Mesenchymal stem cell (in vitro differentiated cells and primary cell): ENCODE data around the gene RPL36.

Experiments used
- DNase-seq: peaks from one replicate; pipeline ENCODE4 v3.0.0-alpha.2; 2013
- H2AFZ ChIP-seq: one replicate; pipeline ENCODE4 v1.6.1; 2013; ENCODE audit warnings: low read depth, mild to moderate bottlenecking, control low read depth, inconsistent platforms, low read length, moderate library complexity
- H2AK5ac ChIP-seq: 2 replicates; pipeline ENCODE4 v1.6.1; 2013; ENCODE audit warnings: low read length, moderate library complexity, mild to moderate bottlenecking, inconsistent platforms; ENCODE audit not compliant: severe bottlenecking
- H2BK120ac ChIP-seq: one replicate; pipeline ENCODE4 v1.6.1; 2013; ENCODE audit warnings: low read depth, mild to moderate bottlenecking, inconsistent platforms, low read length, moderate library complexity
- H2BK12ac ChIP-seq, 2 experiments: one replicate each; pipeline ENCODE4 v1.6.1; 2013; ENCODE audit warnings: inconsistent platforms in 2 of 2, low read length in 2 of 2, mild to moderate bottlenecking in 2 of 2, moderate library complexity in 2 of 2, control low read depth in 1 of 2
- H2BK15ac ChIP-seq: one replicate; pipeline ENCODE4 v1.6.1; 2013; ENCODE audit warnings: mild to moderate bottlenecking, low read depth, inconsistent platforms; ENCODE audit not compliant: poor library complexity, severe bottlenecking
- H2BK5ac ChIP-seq: 2 replicates; pipeline ENCODE4 v1.6.1; 2013; ENCODE audit warnings: low read depth, mild to moderate bottlenecking, low read length, control low read depth, inconsistent platforms; ENCODE audit not compliant: poor library complexity, severe bottlenecking
- H3K14ac ChIP-seq, 2 experiments: one replicate each; pipeline ENCODE4 v1.6.1; 2013; ENCODE audit warnings: inconsistent platforms in 2 of 2, low read length in 2 of 2, control low read depth in 1 of 2, mild to moderate bottlenecking in 1 of 2, moderate library complexity in 1 of 2
- H3K18ac ChIP-seq, 2 experiments: one replicate each; pipeline ENCODE4 v1.6.1; 2013; ENCODE audit warnings: inconsistent platforms in 2 of 2, low read length in 2 of 2, control low read depth in 1 of 2, low read depth in 1 of 2, mild to moderate bottlenecking in 1 of 2
- H3K23ac ChIP-seq, 2 experiments: one replicate each; pipeline ENCODE4 v1.6.1; 2013; ENCODE audit warnings: inconsistent platforms in 2 of 2, low read length in 2 of 2, mild to moderate bottlenecking in 2 of 2, moderate library complexity in 2 of 2, control low read depth in 1 of 2
- H3K27ac ChIP-seq: 2 replicates; pipeline ENCODE4 v1.5.1; 2013; ENCODE audit warnings: mild to moderate bottlenecking, moderate library complexity, low read length, control low read depth, inconsistent platforms; ENCODE audit not compliant: poor library complexity, severe bottlenecking
- H3K27me3 ChIP-seq, 2 experiments: 2 replicates each; pipeline versions ENCODE4 v1.6.1 to v1.7.0; 2013; ENCODE audit warnings: low read length in 2 of 2, mild to moderate bottlenecking in 2 of 2, moderate library complexity in 2 of 2, control low read depth in 1 of 2, inconsistent platforms in 1 of 2; ENCODE audit not compliant: control insufficient read depth in 1 of 2, insufficient read depth in 1 of 2
- H3K36me3 ChIP-seq, 2 experiments: 2 replicates each; pipeline versions ENCODE4 v1.6.1 to v1.7.0; 2013; ENCODE audit warnings: low read length in 2 of 2, control low read depth in 1 of 2, inconsistent platforms in 1 of 2, low read depth in 1 of 2, mild to moderate bottlenecking in 1 of 2; ENCODE audit not compliant: insufficient read depth in 2 of 2, control insufficient read depth in 1 of 2
- H3K4ac ChIP-seq, 2 experiments: one replicate each; pipeline ENCODE4 v1.6.1; 2013; ENCODE audit warnings: inconsistent platforms in 2 of 2, low read length in 2 of 2, mild to moderate bottlenecking in 2 of 2, moderate library complexity in 2 of 2, control low read depth in 1 of 2, low read depth in 1 of 2
- H3K4me1 ChIP-seq: 2 replicates; pipeline ENCODE4 v1.6.1; 2013; ENCODE audit warnings: low read depth, low read length, control low read depth; ENCODE audit not compliant: control insufficient read depth, insufficient read depth
- H3K4me2 ChIP-seq: 2 replicates; pipeline ENCODE4 v1.6.1; 2013; ENCODE audit warnings: low read length, mild to moderate bottlenecking, inconsistent platforms; ENCODE audit not compliant: poor library complexity, severe bottlenecking
- H3K4me3 ChIP-seq, 2 experiments: 2 replicates each; pipeline versions ENCODE4 v1.5.1 to v1.7.0; 2013; ENCODE audit warnings: low read length in 2 of 2, mild to moderate bottlenecking in 2 of 2, control low read depth in 1 of 2, low read depth in 1 of 2; ENCODE audit not compliant: insufficient read depth in 1 of 2
- H3K79me1 ChIP-seq: replicated peaks from 2 replicates; pipeline ENCODE4 v1.6.1; 2013; ENCODE audit warnings: mild to moderate bottlenecking, control low read depth, low read length, inconsistent platforms; ENCODE audit not compliant: poor library complexity, severe bottlenecking
- H3K9ac ChIP-seq: 2 replicates; pipeline ENCODE4 v1.7.0; 2013; ENCODE audit warnings: mild to moderate bottlenecking, low read length, moderate library complexity
- H3K9me3 ChIP-seq: 2 replicates; pipeline ENCODE4 v1.7.0; 2013; ENCODE audit warnings: mild to moderate bottlenecking, low read length; ENCODE audit not compliant: control insufficient read depth
- H4K8ac ChIP-seq: one replicate; pipeline ENCODE4 v1.6.1; 2013; ENCODE audit warnings: inconsistent platforms, mild to moderate bottlenecking, low read length, moderate library complexity
- H4K91ac ChIP-seq: one replicate; pipeline ENCODE4 v1.6.1; 2013; ENCODE audit warnings: mild to moderate bottlenecking, low read length, inconsistent platforms
- WGBS: methylation state at CpG from one replicate; pipeline ENCODE4 v1.1.7; 2013; ENCODE audit warnings: mixed read lengths; 5-methylcytosine and 5-hydroxymethylcytosine counted together

Gene RPL36

GRCh38 chr19:5703819-5704818 lies 14.0 kb downstream of the RPL36 start:
- Histone ChIP-seq H2AK5ac (no peak overlapping the region), H3K23ac (no peak overlapping the region), H3K4me1 (no peaks in the 10 kb centered on the region), H2BK15ac (no peak overlapping the region), H3K9me3 (no peaks in the 10 kb centered on the region), H2BK5ac (no peak overlapping the region), H3K27ac (no peak overlapping the region), H2BK120ac (no peak overlapping the region), H3K4me3 (no peak overlapping the region), H2BK12ac (no peak overlapping the region), H3K14ac (no peak overlapping the region), H4K8ac (no peak overlapping the region), H4K91ac (no peak overlapping the region), H3K79me1 (peaks cover 22% of the 10 kb centered on the region), H2AFZ (no peak overlapping the region), H3K9ac (no peak overlapping the region), H3K4ac (no peak overlapping the region), H3K18ac (no peak overlapping the region), H3K36me3 (peaks cover 62 to 79% of the 10 kb centered on the region in 2 experiments), H3K4me2 (no peak overlapping the region), H3K27me3 (no peaks in the 10 kb centered on the region)
- WGBS = 97% methylated on average over 40 of the region's 40 CpGs
- no peak for DNase-seq

GRCh38 chr19:5705552-5705951 lies 15.5 kb downstream of the RPL36 start:
- H3K9ac ChIP-seq = no peak overlapping the region
- H3K79me1 ChIP-seq = peaks cover 24% of the 10 kb centered on the region
- H2BK12ac ChIP-seq = no peak overlapping the region
- no peaks in the 10 kb centered on the region for H3K9me3 ChIP-seq
- no peak overlapping the region for H2BK5ac ChIP-seq
- H3K14ac ChIP-seq = no peak overlapping the region
- no peaks in the 10 kb centered on the region for H3K27me3 ChIP-seq
- H3K36me3 ChIP-seq = peaks cover 62 to 76% of the 10 kb centered on the region in 2 experiments
- no peak for DNase-seq
- no peak overlapping the region for H3K27ac ChIP-seq
- H4K8ac ChIP-seq = no peak overlapping the region
- H3K4me3 ChIP-seq = no peak overlapping the region
- H2BK15ac ChIP-seq = no peak overlapping the region
- WGBS = 93% methylated on average over 16 of the region's 16 CpGs
- no peaks in the 10 kb centered on the region for H3K4me1 ChIP-seq
- no peak overlapping the region for H4K91ac ChIP-seq
- no peak overlapping the region for H3K18ac ChIP-seq
- no peak overlapping the region for H3K4me2 ChIP-seq
- H2AFZ ChIP-seq = no peak overlapping the region
- H3K4ac ChIP-seq = no peak overlapping the region
- H2AK5ac ChIP-seq = no peak overlapping the region
- no peak overlapping the region for H2BK120ac ChIP-seq
- H3K23ac ChIP-seq = no peak overlapping the region

- Histone ChIP-seq H2BK12ac (no peak overlapping the region), H3K9ac (no peak overlapping the region), H2AK5ac (no peak overlapping the region), H3K18ac (no peak overlapping the region), H3K9me3 (no peaks in the 10 kb centered on the region), H4K91ac (no peak overlapping the region), H3K23ac (no peak overlapping the region), H4K8ac (no peak overlapping the region), H3K79me1 (peaks cover 35% of the 10 kb centered on the region), H3K4me3 (no peak overlapping the region), H3K14ac (no peak overlapping the region), H3K4ac (no peak overlapping the region), H2BK15ac (no peak overlapping the region), H3K27ac (no peak overlapping the region), H2BK5ac (no peak overlapping the region), H3K27me3 (no peaks in the 10 kb centered on the region), H2AFZ (no peak overlapping the region), H3K4me2 (no peak overlapping the region), H2BK120ac (no peak overlapping the region), H3K4me1 (no peaks in the 10 kb centered on the region), H3K36me3 (peaks cover 71 to 82% of the 10 kb centered on the region in 2 experiments)
- WGBS = 98% methylated on average over 35 of the region's 35 CpGs
- DNase-seq = no peak
These were observed 16.9 kb downstream of the RPL36 start for GRCh38 chr19:5706876-5707573.
